Measurements from ENCODE around the gene PIEZO1. TPM values are rescaled to one million over a fixed set of nuclear protein-coding genes. Genes with fewer than 3 reads are reported as not detected.

Gene PIEZO1
- total and polyA plus RNA-seq, 9 of the 15 experiments (the other 6 are each of a cell fraction or from before 2014, with no cell fraction given), result 3.6 to 432 (median 131) TPM

- in situ Hi-C loops (cut with MboI), result no loop called here
- ChIA-PET POLR2A (interaction anchor here (3.0 to 5.6 kb wide), 2 partner anchors 11 to 16 kb away, joined by 11 to 26 read pairs; no protein-coding TSS in a partner anchor), CTCF (ENCODE audit: low intra/inter-chr PET ratio) (no interaction called here)
- peaks cover 89% of the 10 kb centered on the region for H3K36me3 ChIP-seq (ENCODE audit: control insufficient read depth, insufficient read depth, low read length)
- peaks cover 40 to 99% of the 10 kb centered on the region in 2 experiments for H3K4me1 ChIP-seq (replicated peaks in 1 of 2; ENCODE audit: control insufficient read depth in 2 of 2, insufficient read depth in 2 of 2, low read length in 2 of 2)
- no TSS peak for BruUV-seq (replicated peaks)
- H3K4me2 ChIP-seq (ENCODE audit: insufficient read depth, low read length), result no peak overlapping the region
- peaks cover 100% of the 10 kb centered on the region for H3K79me2 ChIP-seq (ENCODE audit: control insufficient read depth, insufficient read depth, low read length)
- intact Hi-C loops (cut with micrococcal nuclease), result no loop called here
- FAIRE-seq (no peak), DNase-seq (ENCODE audit: extremely low read depth in 1 of 4, low spot score in 3 of 4) (no peak), ATAC-seq (no peak)
- no peaks in the 10 kb centered on the region for H3K9me3 ChIP-seq (replicated peaks; ENCODE audit: control insufficient read depth, insufficient read depth, low read depth, low read length)
- TF ChIP-seq ZNF175 (CRISPR knock-in tag; IDR thresholded peaks at IDR 0.05; ENCODE audit: low read depth) (no peak), ZKSCAN1 (IDR thresholded peaks at IDR 0.05; ENCODE audit: low read depth, low read length) (no peak), POLR2G (IDR thresholded peaks at IDR 0.05; ENCODE audit: low read depth, low read length) (peak; percentile 63), RBFOX2 (IDR thresholded peaks at IDR 0.05; ENCODE audit: low read depth, low read length) (0 out of 2 replicates have a peak, but pooled peaks have one; percentile 23), POLR2A (conservative IDR thresholded peaks at IDR 0.05) (peak; percentile 37)
- no peak overlapping the region; the same call in 2 of the 3 replicates for H3K27ac ChIP-seq (ENCODE audit: extremely low read depth, low read depth, low read length)
- no peak overlapping the region for H2AFZ ChIP-seq (ENCODE audit: low read depth, low read length)
- no peak overlapping the region for H3K4me3 ChIP-seq
- WGBS (ENCODE audit: insufficient coverage, low coverage, missing lambda C conversion rate), result 93% methylated on average over 9 of the region's 9 CpGs
- H3K9me1 ChIP-seq (ENCODE audit: control insufficient read depth, insufficient read depth, low read length), result peaks cover 33% of the 10 kb centered on the region
- H3K9ac ChIP-seq (ENCODE audit: insufficient read depth in 1 of 2, low read depth in 2 of 2, low read length in 2 of 2), result peak overlapping the region in 1 of 2 experiments; percentile 66; a peak in 2 of 4 replicates
- H3K27me3 ChIP-seq (ENCODE audit: control insufficient read depth in 2 of 2, insufficient read depth in 2 of 2, low read length in 2 of 2), result no peaks in the 10 kb centered on the region
- peaks cover 81% of the 10 kb centered on the region for H4K20me1 ChIP-seq (replicated peaks; ENCODE audit: control insufficient read depth, insufficient read depth, low read length)
Observed at GRCh38 chr16:88764913-88765349, 20.1 kb downstream of the PIEZO1 start.

- intact Hi-C loops (cut with micrococcal nuclease) (no loop called here), in situ Hi-C loops (cut with MboI) (no loop called here)
- no peak for ATAC-seq
- Histone ChIP-seq H3K4me1 (replicated peaks in 1 of 2; ENCODE audit: control insufficient read depth in 2 of 2, insufficient read depth in 2 of 2, low read length in 2 of 2) (peaks cover 40 to 99% of the 10 kb centered on the region in 2 experiments), H4K20me1 (replicated peaks; ENCODE audit: control insufficient read depth, insufficient read depth, low read length) (peaks cover 85% of the 10 kb centered on the region), H3K4me3 (no peak overlapping the region), H3K9me1 (ENCODE audit: control insufficient read depth, insufficient read depth, low read length) (peaks cover 35% of the 10 kb centered on the region), H3K36me3 (ENCODE audit: control insufficient read depth, insufficient read depth, low read length) (peaks cover 93% of the 10 kb centered on the region), H3K9ac (ENCODE audit: insufficient read depth in 1 of 2, low read depth in 2 of 2, low read length in 2 of 2) (peak overlapping the region in 1 of 2 experiments; percentile 72; a peak in 2 of 4 replicates), H3K27ac (ENCODE audit: extremely low read depth, low read depth, low read length) (no peak overlapping the region), H3K4me2 (ENCODE audit: insufficient read depth, low read length) (no peak overlapping the region), H3K27me3 (ENCODE audit: control insufficient read depth in 2 of 2, insufficient read depth in 2 of 2, low read length in 2 of 2) (no peaks in the 10 kb centered on the region), H3K79me2 (ENCODE audit: control insufficient read depth, insufficient read depth, low read length) (peaks cover 100% of the 10 kb centered on the region), H2AFZ (ENCODE audit: low read depth, low read length) (no peak overlapping the region), H3K9me3 (replicated peaks; ENCODE audit: control insufficient read depth, insufficient read depth, low read depth, low read length) (no peaks in the 10 kb centered on the region)
- ChIA-PET POLR2A (interaction anchor here (0.7 to 5.6 kb wide), 5 partner anchors 9 to 70 kb away, joined by 3 to 26 read pairs (median 11); no protein-coding TSS in a partner anchor), CTCF (ENCODE audit: low intra/inter-chr PET ratio) (no interaction called here)
- FAIRE-seq, result no peak
- TF ChIP-seq POLR2G (IDR thresholded peaks at IDR 0.05; ENCODE audit: low read depth, low read length) (peak; percentile 5; the same call in 1 of the 2 replicates), ZNF707 (CRISPR knock-in tag; conservative IDR thresholded peaks at IDR 0.05) (no peak), IFI16 (CRISPR knock-in tag; IDR thresholded peaks at IDR 0.05) (no peak)
- no TSS peak for BruUV-seq (replicated peaks)
- DNase-seq (ENCODE audit: extremely low read depth in 1 of 4, low spot score in 3 of 4), result no peak
- WGBS (ENCODE audit: insufficient coverage, low coverage, missing lambda C conversion rate), result 93% methylated on average over 18 of the region's 19 CpGs
Observed at GRCh38 chr16:88764080-88764479, 20.9 kb downstream of the PIEZO1 start.
